ENCODE measurements around the gene ZNF276.
"Not testable (repeated sequence)": the region's sequence is repeated elsewhere in the genome, so short reads cannot be mapped to it uniquely, and the experiment has no call there.

ZNF276 gene

DNA sequence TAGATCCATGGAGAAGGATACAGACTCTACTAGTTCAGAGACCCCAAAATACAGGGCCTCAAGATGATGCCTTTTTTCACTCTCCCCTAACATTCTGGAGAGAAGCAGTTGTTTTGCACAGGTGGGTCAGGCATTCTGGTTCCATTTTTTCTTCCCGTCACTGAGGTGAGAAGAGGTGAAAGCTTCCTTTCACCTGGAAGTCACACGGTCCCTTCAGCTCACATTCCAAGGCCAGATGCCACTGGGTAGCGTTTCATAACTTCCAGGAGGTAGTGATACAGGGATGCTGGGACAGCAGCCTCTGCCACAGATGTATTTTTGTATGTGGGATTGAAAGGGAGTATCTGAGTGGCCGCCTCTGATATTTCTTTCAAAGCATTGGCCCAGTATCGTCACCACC is 32.9 kb upstream of the ZNF276 start:
- ATAC-seq (ENCODE audit: insufficient read depth, low read depth) (no peak), DNase-seq (no peak)
- Histone ChIP-seq H3K27me3 (ENCODE audit: insufficient read depth, low read length, poor library complexity) (no peaks in the 10 kb centered on the region), H3K27ac (ENCODE audit: low read length) (no peak overlapping the region), H3K4me2 (ENCODE audit: insufficient read depth, low read length) (no peak overlapping the region; the same call in 1 of the 2 replicates), H2AFZ (ENCODE audit: low read depth, low read length) (no peak overlapping the region), H3K4me3 (ENCODE audit: low read depth in 1 of 2, low read length in 2 of 2) (no peak overlapping the region), H3K79me2 (ENCODE audit: insufficient read depth, low read length) (peaks cover 20% of the 10 kb centered on the region), H3K9ac (ENCODE audit: low read depth, low read length) (no peak overlapping the region), H4K20me1 (ENCODE audit: insufficient read depth, low read length) (no peaks in the 10 kb centered on the region), H3K9me3 (ENCODE audit: insufficient read depth, low read length, severe bottlenecking) (peaks cover 8% of the 10 kb centered on the region), H3K4me1 (ENCODE audit: insufficient read depth, low read length) (peaks cover 22% of the 10 kb centered on the region), H3K36me3 (ENCODE audit: insufficient read depth, low read length) (peaks cover 35% of the 10 kb centered on the region)
- TF ChIP-seq EZH2 (IDR thresholded peaks at IDR 0.05; ENCODE audit: borderline replicate concordance, low read depth, low read length, severe bottlenecking): no peak
- TF ChIP-seq, protein P1, sequence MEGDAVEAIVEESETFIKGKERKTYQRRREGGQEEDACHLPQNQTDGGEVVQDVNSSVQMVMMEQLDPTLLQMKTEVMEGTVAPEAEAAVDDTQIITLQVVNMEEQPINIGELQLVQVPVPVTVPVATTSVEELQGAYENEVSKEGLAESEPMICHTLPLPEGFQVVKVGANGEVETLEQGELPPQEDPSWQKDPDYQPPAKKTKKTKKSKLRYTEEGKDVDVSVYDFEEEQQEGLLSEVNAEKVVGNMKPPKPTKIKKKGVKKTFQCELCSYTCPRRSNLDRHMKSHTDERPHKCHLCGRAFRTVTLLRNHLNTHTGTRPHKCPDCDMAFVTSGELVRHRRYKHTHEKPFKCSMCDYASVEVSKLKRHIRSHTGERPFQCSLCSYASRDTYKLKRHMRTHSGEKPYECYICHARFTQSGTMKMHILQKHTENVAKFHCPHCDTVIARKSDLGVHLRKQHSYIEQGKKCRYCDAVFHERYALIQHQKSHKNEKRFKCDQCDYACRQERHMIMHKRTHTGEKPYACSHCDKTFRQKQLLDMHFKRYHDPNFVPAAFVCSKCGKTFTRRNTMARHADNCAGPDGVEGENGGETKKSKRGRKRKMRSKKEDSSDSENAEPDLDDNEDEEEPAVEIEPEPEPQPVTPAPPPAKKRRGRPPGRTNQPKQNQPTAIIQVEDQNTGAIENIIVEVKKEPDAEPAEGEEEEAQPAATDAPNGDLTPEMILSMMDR (IDR thresholded peaks at IDR 0.05; ENCODE audit: borderline replicate concordance, extremely low read depth, low read length, poor library complexity, severe bottlenecking): no peak

DNA sequence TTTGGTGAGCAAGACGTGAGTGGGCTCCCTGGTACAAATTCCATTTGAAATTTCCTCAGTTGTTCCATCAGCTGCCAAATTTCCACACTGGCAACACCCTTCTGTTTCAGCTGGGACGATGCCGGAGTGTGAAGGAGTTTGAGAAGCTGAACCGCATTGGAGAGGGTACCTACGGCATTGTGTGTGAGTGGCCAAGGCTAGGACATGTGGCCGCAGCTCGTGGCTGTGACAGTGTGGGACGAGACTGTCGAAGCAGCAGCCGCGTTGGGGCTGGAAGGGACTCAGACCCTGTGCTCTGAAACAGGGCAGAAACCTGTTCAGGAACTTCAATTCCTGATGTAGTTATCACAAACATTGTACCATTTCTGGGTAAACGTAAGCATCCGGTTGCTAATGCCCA is 32.2 kb upstream of the ZNF276 start:
- TF ChIP-seq, protein P1 (IDR thresholded peaks at IDR 0.05; ENCODE audit: borderline replicate concordance, extremely low read depth, low read length, poor library complexity, severe bottlenecking): no peak
- no peak for TF ChIP-seq EZH2 (IDR thresholded peaks at IDR 0.05; ENCODE audit: borderline replicate concordance, low read depth, low read length, severe bottlenecking)
- peaks cover 22% of the 10 kb centered on the region for H3K4me1 ChIP-seq (ENCODE audit: insufficient read depth, low read length)
- no peak overlapping the region for H2AFZ ChIP-seq (ENCODE audit: low read depth, low read length)
- no peaks in the 10 kb centered on the region; the same call in 1 of the 2 replicates for H4K20me1 ChIP-seq (ENCODE audit: insufficient read depth, low read length)
- no peak overlapping the region for H3K9ac ChIP-seq (ENCODE audit: low read depth, low read length)
- peaks cover 20% of the 10 kb centered on the region for H3K79me2 ChIP-seq (ENCODE audit: insufficient read depth, low read length)
- no peak overlapping the region for H3K4me3 ChIP-seq (ENCODE audit: low read depth in 1 of 2, low read length in 2 of 2)
- peaks cover 42% of the 10 kb centered on the region for H3K36me3 ChIP-seq (ENCODE audit: insufficient read depth, low read length)
- ATAC-seq (ENCODE audit: insufficient read depth, low read depth) (no peak), DNase-seq (no peak)
- no peaks in the 10 kb centered on the region for H3K27me3 ChIP-seq (ENCODE audit: insufficient read depth, low read length, poor library complexity)
- H3K9me3 ChIP-seq (ENCODE audit: insufficient read depth, low read length, severe bottlenecking): peaks cover 8% of the 10 kb centered on the region
- no peak overlapping the region for H3K27ac ChIP-seq (ENCODE audit: low read length)
- H3K4me2 ChIP-seq (ENCODE audit: insufficient read depth, low read length): no peak overlapping the region

DNA sequence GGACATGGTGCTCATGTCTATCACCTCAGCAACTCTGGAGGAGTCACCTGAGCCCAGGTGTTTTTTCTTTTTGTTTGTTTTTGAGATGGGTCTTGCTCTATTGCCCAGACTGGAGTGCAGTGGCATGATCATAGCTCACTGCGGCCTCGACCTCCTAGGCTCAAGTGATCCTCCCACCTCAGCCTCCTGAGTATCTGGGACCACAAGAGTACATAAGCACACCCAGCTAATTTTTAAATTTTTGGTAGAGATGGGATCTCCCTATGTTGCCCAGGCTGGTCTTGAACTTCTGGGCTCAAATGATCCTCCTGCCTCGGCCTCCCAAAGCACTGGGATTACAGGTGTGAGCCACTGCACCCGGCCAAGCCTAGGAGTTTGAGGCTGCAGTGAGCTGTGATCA is 31.7 kb upstream of the ZNF276 start:
- Histone ChIP-seq H3K4me1 (ENCODE audit: insufficient read depth, low read length) (peaks cover 22% of the 10 kb centered on the region), H3K36me3 (ENCODE audit: insufficient read depth, low read length) (peaks cover 46% of the 10 kb centered on the region), H3K79me2 (ENCODE audit: insufficient read depth, low read length) (peaks cover 20% of the 10 kb centered on the region)
- not testable (repeated sequence) for H2AFZ ChIP-seq (ENCODE audit: low read depth, low read length); H3K4me2 ChIP-seq (ENCODE audit: insufficient read depth, low read length); H3K4me3 ChIP-seq (ENCODE audit: low read depth in 1 of 2, low read length in 2 of 2); ATAC-seq (ENCODE audit: insufficient read depth, low read depth); DNase-seq; H3K9ac ChIP-seq (ENCODE audit: low read depth, low read length); H4K20me1 ChIP-seq (ENCODE audit: insufficient read depth, low read length); H3K9me3 ChIP-seq (ENCODE audit: insufficient read depth, low read length, severe bottlenecking); H3K27ac ChIP-seq (ENCODE audit: low read length); H3K27me3 ChIP-seq (ENCODE audit: insufficient read depth, low read length, poor library complexity)

DNA sequence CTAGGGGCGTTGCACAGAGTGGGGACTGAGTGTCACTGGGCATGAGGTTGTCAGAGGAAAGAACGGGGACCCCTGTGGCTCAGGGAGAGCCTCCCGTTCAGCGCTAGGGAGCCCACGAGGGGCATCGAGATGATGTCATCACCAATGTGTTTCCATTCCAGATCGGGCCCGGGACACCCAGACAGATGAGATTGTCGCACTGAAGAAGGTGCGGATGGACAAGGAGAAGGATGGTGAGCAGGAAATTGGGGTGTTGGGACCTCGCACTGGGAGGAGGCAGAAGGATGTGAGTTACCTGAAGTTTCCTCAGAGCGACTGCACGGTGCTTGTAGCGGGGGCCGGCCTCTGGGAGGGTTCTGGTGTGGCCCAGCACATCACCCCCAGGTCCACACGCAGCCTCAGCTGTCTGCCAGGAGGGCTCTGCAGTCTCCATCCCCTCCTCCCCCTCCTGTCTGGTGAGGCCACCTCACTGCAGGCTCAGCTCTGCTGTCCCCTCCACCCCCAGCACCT is 30.9 kb upstream of the ZNF276 start:
- Histone ChIP-seq H4K20me1 (ENCODE audit: insufficient read depth, low read length) (no peaks in the 10 kb centered on the region; the same call in 1 of the 2 replicates), H2AFZ (ENCODE audit: low read depth, low read length) (no peak overlapping the region), H3K27me3 (ENCODE audit: insufficient read depth, low read length, poor library complexity) (no peaks in the 10 kb centered on the region), H3K9ac (ENCODE audit: low read depth, low read length) (no peak overlapping the region), H3K79me2 (ENCODE audit: insufficient read depth, low read length) (peaks cover 20% of the 10 kb centered on the region), H3K27ac (ENCODE audit: low read length) (no peak overlapping the region), H3K4me3 (ENCODE audit: low read depth in 1 of 2, low read length in 2 of 2) (no peak overlapping the region), H3K4me2 (ENCODE audit: insufficient read depth, low read length) (no peak overlapping the region), H3K36me3 (ENCODE audit: insufficient read depth, low read length) (peaks cover 53% of the 10 kb centered on the region), H3K4me1 (ENCODE audit: insufficient read depth, low read length) (peaks cover 22% of the 10 kb centered on the region), H3K9me3 (ENCODE audit: insufficient read depth, low read length, severe bottlenecking) (peaks cover 6% of the 10 kb centered on the region)
- TF ChIP-seq, protein P1 (IDR thresholded peaks at IDR 0.05; ENCODE audit: borderline replicate concordance, extremely low read depth, low read length, poor library complexity, severe bottlenecking): no peak
- TF ChIP-seq EZH2 (IDR thresholded peaks at IDR 0.05; ENCODE audit: borderline replicate concordance, low read depth, low read length, severe bottlenecking): no peak
- ATAC-seq (ENCODE audit: insufficient read depth, low read depth) (no peak), DNase-seq (no peak)
